SK-N-SH (cell line): ENCODE measurements around the gene TAF1B. TPM values are rescaled to one million over a fixed set of nuclear protein-coding genes. Genes with fewer than 3 reads are reported as not detected.

ENCODE experiments used
- CTCF ChIA-PET: fragments of 300-600, 350-600 bp; formaldehyde crosslinking; extraction: SDS; loops from one replicate; lab custom pipeline; 2021; lab: Yijun Ruan, JAX
- POLR2A ChIA-PET: fragments of 350-600 bp; sonication (Branson Sonifier 250); formaldehyde crosslinking; extraction: SDS; loops from one replicate; lab custom pipeline; 2020; ENCODE audit warnings: antibody characterized with exemption, inconsistent platforms; lab: Yijun Ruan, JAX
- DNase-seq: peaks from one replicate; pipeline ENCODE4 v3.0.0; 2012
- H2AFZ ChIP-seq: fragments of 200-600 bp; sonication (generic); 2 replicates; pipeline ENCODE4 v1.8.1; 2016; ENCODE audit warnings: antibody characterized with exemption, mild to moderate bottlenecking, low read depth
- H3F3A ChIP-seq: fragments of 200-600 bp; sonication (generic); replicated peaks from 2 replicates; pipeline ENCODE3; 2016; ENCODE audit warnings: antibody characterized with exemption, mild to moderate bottlenecking; ENCODE audit not compliant: insufficient read depth
- H3K27ac ChIP-seq, 2 experiments: fragments of 200-500 bp in 1 of 2; fragments of 200-600 bp in 1 of 2; sonication (Bioruptor generic) in 1 of 2; sonication (generic), shearing (Covaris generic) in 1 of 2; 2 replicates each; pipeline versions ENCODE4 v1.5.1 to v1.6.1; 2014 to 2016; ENCODE audit warnings: low read depth in 2 of 2, inconsistent platforms in 1 of 2, low read length in 1 of 2, mild to moderate bottlenecking in 1 of 2, mixed read lengths in 1 of 2
- H3K27me3 ChIP-seq: fragments of 200-600 bp; sonication (generic), shearing (Covaris generic); 2 replicates; pipeline ENCODE4 v1.6.1; 2016; ENCODE audit warnings: mixed run types; ENCODE audit not compliant: insufficient read depth
- H3K36me3 ChIP-seq, 2 experiments: fragments of 200-500 bp in 1 of 2; fragments of 200-600 bp in 1 of 2; sonication (Bioruptor generic) in 1 of 2; sonication (generic) in 1 of 2; replicated peaks in 1 of 2; 2 replicates each; pipeline versions ENCODE3 to v1.5.1; 2014 to 2016; ENCODE audit warnings: low read length in 1 of 2, mild to moderate bottlenecking in 1 of 2; ENCODE audit not compliant: insufficient read depth in 2 of 2, control insufficient read depth in 1 of 2
- H3K4me1 ChIP-seq, 2 experiments: fragments of 200-500 bp in 1 of 2; fragments of 200-600 bp in 1 of 2; sonication (Bioruptor generic) in 1 of 2; sonication (generic), shearing (Covaris generic) in 1 of 2; 2 replicates each; pipeline versions ENCODE4 v1.5.1 to v1.6.1; 2014 to 2016; ENCODE audit warnings: low read depth in 1 of 2, low read length in 1 of 2, mixed run types in 1 of 2; ENCODE audit not compliant: insufficient read depth in 2 of 2, control insufficient read depth in 1 of 2
- H3K4me2 ChIP-seq: fragments of 200-600 bp; sonication (generic), shearing (Covaris generic); 2 replicates; pipeline ENCODE4 v1.6.1; 2017; ENCODE audit warnings: mixed run types
- H3K4me3 ChIP-seq, 2 experiments: fragments of 200-500 bp in 1 of 2; fragments of 200-600 bp in 1 of 2; sonication (Bioruptor generic) in 1 of 2; sonication (generic), shearing (Covaris generic) in 1 of 2; 2 replicates each; pipeline versions ENCODE4 v1.5.1 to v1.8.1; 2014 to 2016; ENCODE audit warnings: low read depth in 2 of 2, inconsistent platforms in 1 of 2, low read length in 1 of 2, mild to moderate bottlenecking in 1 of 2, mixed read lengths in 1 of 2, moderate library complexity in 1 of 2
- H3K79me2 ChIP-seq: fragments of 200-600 bp; sonication (generic); 2 replicates; pipeline ENCODE4 v1.8.1; 2017; ENCODE audit warnings: mild to moderate bottlenecking; ENCODE audit not compliant: insufficient read depth
- H3K9ac ChIP-seq: fragments of 200-600 bp; sonication (generic); 2 replicates; pipeline ENCODE4 v1.6.1; 2017; ENCODE audit warnings: mixed run types
- H3K9me2 ChIP-seq: fragments of 200-600 bp; sonication (generic); 2 replicates; pipeline ENCODE4 v1.6.1; 2017; ENCODE audit warnings: mixed run types
- H3K9me3 ChIP-seq: fragments of 200-600 bp; sonication (generic); 2 replicates; pipeline ENCODE4 v1.6.1; 2017; ENCODE audit warnings: mixed run types, mild to moderate bottlenecking, moderate library complexity
- H4K20me1 ChIP-seq: fragments of 200-600 bp; sonication (generic); 2 replicates; pipeline ENCODE4 v1.6.1; 2017; ENCODE audit warnings: mild to moderate bottlenecking, mixed run types; ENCODE audit not compliant: insufficient read depth
- CHD2 ChIP-seq: fragments of 150-350 bp; IDR thresholded peaks from 2 replicates; pipeline ENCODE4 v1.6.1; 2018; ENCODE audit warnings: low read length; ENCODE audit not compliant: partially characterized antibody
- ELF1 ChIP-seq: IDR thresholded peaks from 2 replicates; pipeline ENCODE4 v1.4.0; 2012
- EZH2phosphoT487 ChIP-seq: fragments of 200-600 bp; sonication (generic); IDR thresholded peaks from 2 replicates; pipeline ENCODE4 v1.6.1; 2017; ENCODE audit warnings: low read depth, mixed run types, mild to moderate bottlenecking, antibody characterized with exemption, moderate library complexity, borderline replicate concordance
- FOSL2 ChIP-seq: IDR thresholded peaks from 2 replicates; pipeline ENCODE4 v1.4.0; 2012; ENCODE audit warnings: low read depth, mild to moderate bottlenecking, moderate library complexity, borderline replicate concordance
- FOXJ3 ChIP-seq: sonication (generic); formaldehyde crosslinking; IDR thresholded peaks from 2 replicates; pipeline ENCODE4 v1.5.1; 2020; ENCODE audit warnings: mild to moderate bottlenecking, missing genetic modification reagents
- FOXM1 ChIP-seq: IDR thresholded peaks from 2 replicates; pipeline ENCODE4 v1.4.0; 2012; ENCODE audit warnings: low read depth, mild to moderate bottlenecking
- GABPA ChIP-seq: IDR thresholded peaks from 2 replicates; pipeline ENCODE4 v1.4.0; 2012; ENCODE audit warnings: low read depth, mild to moderate bottlenecking
- JUND ChIP-seq: IDR thresholded peaks from 2 replicates; pipeline ENCODE4 v1.4.0; 2012
- MEF2A ChIP-seq: IDR thresholded peaks from 2 replicates; pipeline ENCODE4 v1.4.0; 2012; ENCODE audit warnings: low read depth, borderline replicate concordance
- MXI1 ChIP-seq: IDR thresholded peaks from 2 replicates; pipeline ENCODE4 v1.6.1; 2012; ENCODE audit warnings: mild to moderate bottlenecking, low read depth, low read length, improper control_type of control experiment
- NRF1 ChIP-seq: IDR thresholded peaks from 2 replicates; pipeline ENCODE4 v1.6.1; 2012; ENCODE audit warnings: low read depth, mild to moderate bottlenecking, low read length
- POLR2AphosphoS5 ChIP-seq: IDR thresholded peaks from 2 replicates; pipeline ENCODE4 v1.6.1; 2012; ENCODE audit warnings: low read depth, low read length
- RFX5 ChIP-seq: IDR thresholded peaks from 2 replicates; pipeline ENCODE4 v1.6.1; 2012; ENCODE audit warnings: mild to moderate bottlenecking, improper control_type of control experiment, low read length
- RXRA ChIP-seq: IDR thresholded peaks from 2 replicates; pipeline ENCODE4 v1.4.0; 2012; ENCODE audit warnings: low read depth, mild to moderate bottlenecking, borderline replicate concordance
- SIN3A ChIP-seq: IDR thresholded peaks from 2 replicates; pipeline ENCODE4 v1.6.1; 2012; ENCODE audit warnings: low read depth, mild to moderate bottlenecking, low read length, moderate library complexity, borderline replicate concordance
- SMC3 ChIP-seq: IDR thresholded peaks from 2 replicates; pipeline ENCODE4 v1.6.1; 2012; ENCODE audit warnings: low read depth, low read length, improper control_type of control experiment
- TAF1 ChIP-seq: IDR thresholded peaks from 2 replicates; pipeline ENCODE4 v1.6.1; 2012; ENCODE audit warnings: low read depth, mild to moderate bottlenecking, low read length, moderate library complexity, borderline replicate concordance
- TCF12 ChIP-seq: IDR thresholded peaks from 2 replicates; pipeline ENCODE4 v1.4.0; 2012
- TEAD4 ChIP-seq: IDR thresholded peaks from 2 replicates; pipeline ENCODE4 v1.4.0; 2012; ENCODE audit warnings: mild to moderate bottlenecking, borderline replicate concordance; ENCODE audit not compliant: insufficient read depth
- YY1 ChIP-seq: IDR thresholded peaks from 2 replicates; pipeline ENCODE4 v1.4.0; 2012; ENCODE audit warnings: low read depth, mild to moderate bottlenecking
- WGBS: methylation state at CpG from one replicate; pipeline ENCODE4 v1.1.6; 2017; ENCODE audit warnings: low lambda C conversion rate; 5-methylcytosine and 5-hydroxymethylcytosine counted together
- polyA plus RNA-seq, 3 experiments: library from polyadenylated mRNA; depleted of rRNA; stranded (reverse); fragments of >200 nt; gene quantifications; 2 replicates each; pipeline ENCODE4 v1.2.3, GENCODE V29; 2012
- TF ChIP-seq, protein P1 (sequence below): fragments of 150-350 bp; IDR thresholded peaks from 2 replicates; pipeline ENCODE4 v1.6.1; 2017; ENCODE audit warnings: antibody characterized with exemption, low read length, low read depth, borderline replicate concordance
- TF ChIP-seq, protein P2 (sequence below): IDR thresholded peaks from 2 replicates; pipeline ENCODE4 v1.4.0; 2012; ENCODE audit warnings: low read depth
- TF ChIP-seq, protein P3 (sequence below): IDR thresholded peaks from 2 replicates; pipeline ENCODE4 v1.4.0; 2012; ENCODE audit warnings: low read depth, borderline replicate concordance
- TF ChIP-seq, protein P4 (sequence below): IDR thresholded peaks from 2 replicates; pipeline ENCODE4; 2012

TAF1B gene
- polyA plus RNA-seq, 1 of the 3 experiments (the other 2 are of a cell fraction) = 7.8 TPM

DNA sequence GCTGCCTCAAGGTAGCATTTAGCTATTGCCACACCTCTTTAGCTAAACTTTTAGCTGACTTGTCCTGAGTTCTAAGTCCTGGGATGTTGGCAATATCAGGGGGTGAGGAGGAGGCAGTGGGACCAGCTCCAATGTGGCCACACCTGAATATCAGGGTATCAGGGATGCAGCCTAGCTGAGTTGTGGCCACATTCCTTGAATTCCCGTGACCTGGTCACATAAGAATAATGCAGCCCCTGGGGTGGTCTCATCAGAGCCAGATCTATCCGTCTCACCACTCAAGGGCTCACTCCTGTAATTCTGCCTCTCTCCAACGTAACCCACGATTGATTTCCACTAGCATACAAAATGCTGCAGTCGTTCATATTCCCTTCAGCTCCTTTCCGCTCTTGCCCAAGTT lies 11.6 kb upstream of the TAF1B start:
- CTCF ChIA-PET = interaction anchor here (1.0 to 6.8 kb wide), 7 partner anchors 11 to 241 kb away, joined by 3 to 62 read pairs (median 6); partner anchors contain the start of gene TAF1B
- no peak for TF ChIP-seq CHD2
- TF ChIP-seq, protein P1, sequence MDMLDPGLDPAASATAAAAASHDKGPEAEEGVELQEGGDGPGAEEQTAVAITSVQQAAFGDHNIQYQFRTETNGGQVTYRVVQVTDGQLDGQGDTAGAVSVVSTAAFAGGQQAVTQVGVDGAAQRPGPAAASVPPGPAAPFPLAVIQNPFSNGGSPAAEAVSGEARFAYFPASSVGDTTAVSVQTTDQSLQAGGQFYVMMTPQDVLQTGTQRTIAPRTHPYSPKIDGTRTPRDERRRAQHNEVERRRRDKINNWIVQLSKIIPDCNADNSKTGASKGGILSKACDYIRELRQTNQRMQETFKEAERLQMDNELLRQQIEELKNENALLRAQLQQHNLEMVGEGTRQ = no peak
- no peak for TF ChIP-seq FOXM1

DNA sequence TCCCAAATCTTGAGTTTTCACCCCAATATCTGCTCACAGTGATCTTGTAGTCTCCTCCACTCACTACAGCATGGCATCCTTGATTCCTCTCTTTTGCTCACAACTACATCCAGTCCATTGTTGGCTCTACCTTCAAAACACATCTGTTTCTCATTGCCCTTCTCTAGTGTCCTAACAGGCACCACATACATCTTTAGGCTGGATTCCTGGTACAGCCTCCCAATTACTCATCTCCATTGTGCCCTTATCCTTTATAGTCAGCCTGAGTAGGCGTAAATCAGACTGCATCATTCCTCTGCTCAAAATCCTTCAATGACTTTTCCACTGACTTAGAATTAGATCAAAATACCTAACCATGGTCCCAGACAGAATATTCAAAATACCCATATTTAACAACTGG lies 10.7 kb upstream of the TAF1B start:
- Histone ChIP-seq H3K4me1 (no peaks in the 10 kb centered on the region; a peak in 1 of 4 replicates), H4K20me1 (no peaks in the 10 kb centered on the region), H3K27ac (no peak overlapping the region), H3K27me3 (no peaks in the 10 kb centered on the region; the same call in 1 of the 2 replicates), H3K9me3 (no peaks in the 10 kb centered on the region), H3K79me2 (no peaks in the 10 kb centered on the region), H3K36me3 (no peaks in the 10 kb centered on the region), H2AFZ (no peak overlapping the region), H3K4me2 (no peak overlapping the region), H3K9me2 (no peaks in the 10 kb centered on the region), H3F3A (no peaks in the 10 kb centered on the region), H3K9ac (no peak overlapping the region), H3K4me3 (no peak overlapping the region)
- CTCF ChIA-PET = interaction anchor here (2.4 kb wide), 1 partner anchor 19 kb away, joined by 14 read pairs; no protein-coding TSS in a partner anchor
- POLR2A ChIA-PET = no interaction called here
- no peak for DNase-seq
- 35% methylated on average over 1 of the region's 1 CpG for WGBS
- TF ChIP-seq FOXJ3 (no peak), JUND (peak; percentile 36; the same call in 1 of the 2 replicates), FOSL2 (peak; percentile 59; the same call in 1 of the 2 replicates), CHD2 (no peak), FOXM1 (no peak), SIN3A (no peak), GABPA (no peak), MXI1 (no peak), TEAD4 (no peak), MEF2A (no peak), POLR2AphosphoS5 (peak; percentile 27; the same call in 1 of the 2 replicates), TAF1 (no peak), NRF1 (no peak), TCF12 (peak; percentile 94), EZH2phosphoT487 (no peak), YY1 (no peak), RFX5 (no peak), SMC3 (no peak), RXRA (no peak), ELF1 (no peak)
- TF ChIP-seq, protein P2, sequence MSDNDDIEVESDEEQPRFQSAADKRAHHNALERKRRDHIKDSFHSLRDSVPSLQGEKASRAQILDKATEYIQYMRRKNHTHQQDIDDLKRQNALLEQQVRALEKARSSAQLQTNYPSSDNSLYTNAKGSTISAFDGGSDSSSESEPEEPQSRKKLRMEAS = no peak
- TF ChIP-seq, protein P1 = no peak
- TF ChIP-seq, protein P3, sequence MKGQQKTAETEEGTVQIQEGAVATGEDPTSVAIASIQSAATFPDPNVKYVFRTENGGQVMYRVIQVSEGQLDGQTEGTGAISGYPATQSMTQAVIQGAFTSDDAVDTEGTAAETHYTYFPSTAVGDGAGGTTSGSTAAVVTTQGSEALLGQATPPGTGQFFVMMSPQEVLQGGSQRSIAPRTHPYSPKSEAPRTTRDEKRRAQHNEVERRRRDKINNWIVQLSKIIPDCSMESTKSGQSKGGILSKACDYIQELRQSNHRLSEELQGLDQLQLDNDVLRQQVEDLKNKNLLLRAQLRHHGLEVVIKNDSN = no peak
- TF ChIP-seq, protein P4, sequence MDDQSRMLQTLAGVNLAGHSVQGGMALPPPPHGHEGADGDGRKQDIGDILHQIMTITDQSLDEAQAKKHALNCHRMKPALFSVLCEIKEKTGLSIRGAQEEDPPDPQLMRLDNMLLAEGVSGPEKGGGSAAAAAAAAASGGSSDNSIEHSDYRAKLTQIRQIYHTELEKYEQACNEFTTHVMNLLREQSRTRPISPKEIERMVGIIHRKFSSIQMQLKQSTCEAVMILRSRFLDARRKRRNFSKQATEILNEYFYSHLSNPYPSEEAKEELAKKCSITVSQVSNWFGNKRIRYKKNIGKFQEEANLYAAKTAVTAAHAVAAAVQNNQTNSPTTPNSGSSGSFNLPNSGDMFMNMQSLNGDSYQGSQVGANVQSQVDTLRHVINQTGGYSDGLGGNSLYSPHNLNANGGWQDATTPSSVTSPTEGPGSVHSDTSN = peak; percentile 55; the same call in 1 of the 2 replicates

More for the DNA sequence above, 11.6 kb upstream of the TAF1B start:
- Histone ChIP-seq H3K4me1 (no peaks in the 10 kb centered on the region; a peak in 1 of 4 replicates), H3F3A (no peaks in the 10 kb centered on the region), H3K9me2 (no peaks in the 10 kb centered on the region), H3K36me3 (no peaks in the 10 kb centered on the region), H3K79me2 (no peaks in the 10 kb centered on the region), H2AFZ (no peak overlapping the region), H3K9ac (no peak overlapping the region), H3K27me3 (no peaks in the 10 kb centered on the region; the same call in 1 of the 2 replicates), H3K9me3 (no peaks in the 10 kb centered on the region), H3K4me2 (no peak overlapping the region), H3K4me3 (no peak overlapping the region), H3K27ac (no peak overlapping the region), H4K20me1 (no peaks in the 10 kb centered on the region)
- POLR2A ChIA-PET = interaction anchor here (1.0 kb wide), 1 partner anchor 12 kb away, joined by 5 read pairs; the partner anchor contains the start of gene TAF1B
- 94% methylated on average over 6 of the region's 6 CpGs for WGBS
- no peak for DNase-seq
